MM.1S (cell line): Measurements from ENCODE around the gene MFAP3L.

Source experiments
- DNase-seq: peaks from one replicate; pipeline ENCODE4 v3.0.0-alpha.2; 2015
- H2AFZ ChIP-seq: fragments of 300-600 bp; sonication (generic); 2 replicates; pipeline ENCODE4 v1.6.0; 2016; ENCODE audit warnings: antibody characterized with exemption, low read length
- H3F3A ChIP-seq: fragments of 300-600 bp; sonication (generic); 2 replicates; pipeline ENCODE4 v1.6.1; 2016; ENCODE audit warnings: mild to moderate bottlenecking, antibody characterized with exemption, low read length, moderate library complexity, mixed read lengths; ENCODE audit not compliant: insufficient read depth
- H3K27ac ChIP-seq: fragments of 300-600 bp; sonication (generic); 2 replicates; pipeline ENCODE4 v1.5.1; 2016; ENCODE audit warnings: mild to moderate bottlenecking, low read length
- H3K27me3 ChIP-seq: fragments of 300-600 bp; sonication (generic); replicated peaks from 2 replicates; pipeline ENCODE4 v1.6.0; 2016; ENCODE audit warnings: low read length; ENCODE audit not compliant: insufficient read depth
- H3K36me3 ChIP-seq: fragments of 300-600 bp; sonication (generic); replicated peaks from 2 replicates; pipeline ENCODE4 v1.6.1; 2016; ENCODE audit warnings: mild to moderate bottlenecking, low read length, mixed read lengths; ENCODE audit not compliant: insufficient read depth
- H3K4me1 ChIP-seq: fragments of 300-600 bp; sonication (generic); 2 replicates; pipeline ENCODE4 v1.6.1; 2016; ENCODE audit warnings: low read length, mixed read lengths
- H3K4me2 ChIP-seq: fragments of 300-600 bp; sonication (generic); 2 replicates; pipeline ENCODE4 v1.6.0; 2016; ENCODE audit warnings: low read depth, low read length
- H3K4me3 ChIP-seq: fragments of 300-600 bp; sonication (generic); 2 replicates; pipeline ENCODE4 v1.5.1; 2016; ENCODE audit warnings: low read length, mixed read lengths
- H3K79me2 ChIP-seq: fragments of 300-600 bp; sonication (generic); 2 replicates; pipeline ENCODE4 v1.6.1; 2016; ENCODE audit warnings: mixed run types, low read length, mixed read lengths
- H3K9ac ChIP-seq: fragments of 300-600 bp; sonication (generic); 2 replicates; pipeline ENCODE4 v1.6.1; 2016; ENCODE audit warnings: low read length, mixed read lengths
- H3K9me2 ChIP-seq: fragments of 300-600 bp; sonication (generic); replicated peaks from 2 replicates; pipeline ENCODE4 v1.6.1; 2016; ENCODE audit warnings: mild to moderate bottlenecking, low read length, mixed read lengths; ENCODE audit not compliant: insufficient read depth
- H3K9me3 ChIP-seq: fragments of 300-600 bp; sonication (generic); replicated peaks from 2 replicates; pipeline ENCODE4 v1.6.1; 2016; ENCODE audit warnings: mild to moderate bottlenecking, low read length, mixed read lengths; ENCODE audit not compliant: insufficient read depth
- H4K20me1 ChIP-seq: fragments of 300-600 bp; sonication (generic); 2 replicates; pipeline ENCODE4 v1.6.1; 2016; ENCODE audit warnings: mild to moderate bottlenecking, low read length, moderate library complexity, mixed read lengths; ENCODE audit not compliant: insufficient read depth
- CTCF ChIP-seq: fragments of 300-600 bp; sonication (generic); IDR thresholded peaks from 2 replicates; pipeline ENCODE4 v1.5.1; 2016; ENCODE audit warnings: antibody characterized with exemption, low read length, mixed read lengths
- EZH2 ChIP-seq: fragments of 300-600 bp; sonication (generic); optimal IDR thresholded peaks from 2 replicates; pipeline ENCODE3; 2017; ENCODE audit warnings: low read depth, mild to moderate bottlenecking, antibody characterized with exemption, low read length, mixed read lengths
- EZH2phosphoT487 ChIP-seq: fragments of 300-600 bp; sonication (generic); IDR thresholded peaks from 2 replicates; pipeline ENCODE4 v1.6.1; 2018; ENCODE audit warnings: antibody characterized with exemption, low read length

Gene MFAP3L

GRCh38 chr4:169986369-169986768 is 39.8 kb downstream of the MFAP3L start:
- Histone ChIP-seq H3K9me3 (no peaks in the 10 kb centered on the region), H3K9ac (no peak overlapping the region)

GRCh38 chr4:169985881-169986280 is 40.3 kb downstream of the MFAP3L start:
- Histone ChIP-seq H3F3A (peaks cover 10% of the 10 kb centered on the region), H3K79me2 (no peaks in the 10 kb centered on the region), H3K4me1 (peaks cover 47% of the 10 kb centered on the region), H3K27me3 (no peaks in the 10 kb centered on the region), H3K36me3 (no peaks in the 10 kb centered on the region), H3K9me2 (no peaks in the 10 kb centered on the region), H3K9me3 (no peaks in the 10 kb centered on the region), H4K20me1 (no peaks in the 10 kb centered on the region), H2AFZ (no peak overlapping the region), H3K27ac (no peak overlapping the region), H3K4me3 (no peak overlapping the region), H3K4me2 (no peak overlapping the region), H3K9ac (no peak overlapping the region)
- TF ChIP-seq EZH2 (no peak), CTCF (no peak), EZH2phosphoT487 (no peak)
- no peak for DNase-seq

More at GRCh38 chr4:169986369-169986768, 39.8 kb downstream of the MFAP3L start:
- no peaks in the 10 kb centered on the region for H3K36me3 ChIP-seq
- H3K79me2 ChIP-seq, result no peaks in the 10 kb centered on the region
- no peak for DNase-seq
- no peak overlapping the region for H2AFZ ChIP-seq
- H4K20me1 ChIP-seq, result no peaks in the 10 kb centered on the region
- no peak overlapping the region for H3K4me3 ChIP-seq
- H3K9me2 ChIP-seq, result no peaks in the 10 kb centered on the region
- peaks cover 13% of the 10 kb centered on the region for H3F3A ChIP-seq
- TF ChIP-seq EZH2 (no peak), EZH2phosphoT487 (no peak), CTCF (no peak)
- H3K27me3 ChIP-seq, result no peaks in the 10 kb centered on the region
- H3K27ac ChIP-seq, result no peak overlapping the region
- 0 out of 2 replicates have a peak overlapping the region, but pooled peaks have one; percentile 48 for H3K4me2 ChIP-seq
- peaks cover 52% of the 10 kb centered on the region for H3K4me1 ChIP-seq

- no peak for TF ChIP-seq EZH2phosphoT487
- no peak for TF ChIP-seq CTCF
- no peak for TF ChIP-seq EZH2
- DNase-seq, result no peak
- no peaks in the 10 kb centered on the region for H3K36me3 ChIP-seq
- H3K79me2 ChIP-seq, result no peaks in the 10 kb centered on the region
- no peaks in the 10 kb centered on the region for H3K27me3 ChIP-seq
- H3K4me3 ChIP-seq, result no peak overlapping the region
- no peaks in the 10 kb centered on the region for H4K20me1 ChIP-seq
- no peaks in the 10 kb centered on the region for H3K9me3 ChIP-seq
- H2AFZ ChIP-seq, result no peak overlapping the region
- no peak overlapping the region for H3K4me2 ChIP-seq
- no peaks in the 10 kb centered on the region for H3K9me2 ChIP-seq
- H3K27ac ChIP-seq, result no peak overlapping the region
- no peaks in the 10 kb centered on the region for H3F3A ChIP-seq
- H3K9ac ChIP-seq, result no peak overlapping the region
- peaks cover 40% of the 10 kb centered on the region for H3K4me1 ChIP-seq
Observed at GRCh38 chr4:169984745-169985144, 41.5 kb downstream of the MFAP3L start.
